Neural cell (in vitro differentiated cells): Measurements from ENCODE around the gene CDK3.

Experiments used
- CTCF ChIP-seq: fragments of 450-650 bp; IDR thresholded peaks from 2 replicates; pipeline ENCODE4 v1.5.1; 2014; ENCODE audit warnings: antibody characterized with exemption, mild to moderate bottlenecking, moderate library complexity; ENCODE audit not compliant: poor library complexity, severe bottlenecking
- POLR2AphosphoS5 ChIP-seq: IDR thresholded peaks from 2 replicates; pipeline ENCODE4 v1.6.1; 2012

GRCh38 chr17:75998327-75998795 is 2.3 kb upstream of the CDK3 start:
- TF ChIP-seq CTCF (no peak), POLR2AphosphoS5 (no peak)
